Activated CD4-positive, alpha-beta memory T cell treated with anti-CD3 and anti-CD28 coated beads for 36 hours (primary cell): Measurements from ENCODE around the gene GPR4. TPM values are rescaled to one million over a fixed set of nuclear protein-coding genes. Genes with fewer than 3 reads are reported as not detected.
A peak's percentile ranks its signal among the peaks of the same experiment; 100 is the strongest.

Experiments
- CTCF ChIA-PET: fragments of 350-600 bp; sonication (Branson Sonifier 250); formaldehyde crosslinking; loops from one replicate; lab custom pipeline; 2021; ENCODE audit warnings: antibody characterized with exemption, inconsistent platforms; lab: Charles Lee
- POLR2A ChIA-PET: fragments of 350-600 bp; sonication (Branson Sonifier 250); formaldehyde crosslinking; loops from one replicate; lab custom pipeline; 2021; ENCODE audit warnings: antibody characterized with exemption; lab: Charles Lee
- DNase-seq: peaks from one replicate; pipeline ENCODE4 v3.0.0-alpha.2; 2020
- H3K27ac Mint-ChIP-seq: one replicate; pipeline ENCODE4 v1.8.0; 2021; ENCODE audit warnings: mixed read lengths
- H3K27me3 Mint-ChIP-seq: one replicate; pipeline ENCODE4 v1.8.0; 2021; ENCODE audit warnings: mixed read lengths
- H3K36me3 Mint-ChIP-seq: one replicate; pipeline ENCODE4 v1.8.0; 2021; ENCODE audit warnings: mixed read lengths
- H3K4me1 Mint-ChIP-seq: one replicate; pipeline ENCODE4 v1.8.0; 2021; ENCODE audit warnings: low read depth, mixed read lengths
- H3K4me3 Mint-ChIP-seq: one replicate; pipeline ENCODE4 v1.8.0; 2021; ENCODE audit warnings: mild to moderate bottlenecking, mixed read lengths
- H3K9me3 Mint-ChIP-seq: one replicate; pipeline ENCODE4 v1.8.0; 2021; ENCODE audit warnings: mixed read lengths
- intact Hi-C: fragments of 100-400 bp; cut with micrococcal nuclease; formaldehyde crosslinking; loops from one replicate; pipeline ENCODE4 v1.15.1; 2023
- total RNA-seq, 2 experiments: library from RNA; stranded (reverse); gene quantifications; one replicate each; pipeline ENCODE4 v1.2.3, GENCODE V29; 2021

Gene GPR4
- total RNA-seq, 2 experiments from 2014 or later = not detected

- peak overlapping the region; percentile 96 for H3K4me3 Mint-ChIP-seq
- DNase-seq = no peak
Measured at GRCh38 chr19:45585158-45585577, 16.8 kb downstream of the GPR4 start.

GRCh38 chr19:45584332-45585157 is 17.5 kb downstream of the GPR4 start, which contains the start of gene OPA3:
Gene OPA3 (minus strand): TSS chr19:45584802. CDS start chr19:45584764, 38 bp downstream.
- Mint-ChIP-seq H3K27me3 (peaks cover 1% of the 10 kb centered on the region), H3K9me3 (no peaks in the 10 kb centered on the region), H3K4me3 (peak within 1 kb of the TSS; percentile 96), H3K27ac (peak within 1 kb of the TSS; percentile 97), H3K4me1 (peaks cover 11% of the 10 kb centered on the region), H3K36me3 (peaks cover 12% of the 10 kb centered on the region)
- intact Hi-C loops = loop anchor here (1.0 to 10.0 kb wide), 7 partner anchors 30 to 280 kb away; partner anchors contain the start of genes ERCC1, FOXA3, QPCTL and SYMPK
- CTCF ChIA-PET = interaction anchor here (1.1 to 2.7 kb wide), 5 partner anchors 27 to 145 kb away, joined by 3 to 14 read pairs (median 5); partner anchors contain the start of gene QPCTL
- peak; percentile 100 for DNase-seq
- POLR2A ChIA-PET = interaction anchor here (0.6 to 1.6 kb wide), 4 partner anchors 30 to 116 kb away, joined by 3 to 4 read pairs (median 4); partner anchors contain the start of gene FOSB

More at GRCh38 chr19:45585158-45585577, 16.8 kb downstream of the GPR4 start:
- POLR2A ChIA-PET = no interaction called here
- H3K4me1 Mint-ChIP-seq = peaks cover 11% of the 10 kb centered on the region
- peaks cover 12% of the 10 kb centered on the region for H3K36me3 Mint-ChIP-seq
- H3K27me3 Mint-ChIP-seq = peaks cover 6% of the 10 kb centered on the region
- intact Hi-C loops = loop anchor here (10.0 kb wide), 2 partner anchors 160 to 280 kb away; partner anchors contain the start of genes ERCC1, FOXA3 and SYMPK
- CTCF ChIA-PET = interaction anchor here (1.1 to 2.7 kb wide), 3 partner anchors 27 to 108 kb away, joined by 3 to 14 read pairs (median 5); partner anchors contain the start of gene QPCTL
- peak overlapping the region; percentile 97 for H3K27ac Mint-ChIP-seq
- H3K9me3 Mint-ChIP-seq = no peaks in the 10 kb centered on the region

GRCh38 chr19:45581576-45581975 is 20.4 kb downstream of the GPR4 start:
- H3K27ac Mint-ChIP-seq = no peak overlapping the region
- intact Hi-C loops = loop anchor here (10.0 kb wide), 2 partner anchors 157 to 283 kb away; partner anchors contain the start of genes ERCC1, FOXA3 and SYMPK
- H3K4me3 Mint-ChIP-seq = no peak overlapping the region

GRCh38 chr19:45578861-45579260 is 23.2 kb downstream of the GPR4 start:
- ChIA-PET POLR2A (no interaction called here), CTCF (no interaction called here)
- intact Hi-C loops = no loop called here
- H3K27me3 Mint-ChIP-seq = no peaks in the 10 kb centered on the region
- peaks cover 8% of the 10 kb centered on the region for H3K36me3 Mint-ChIP-seq
- H3K4me1 Mint-ChIP-seq = peaks cover 16% of the 10 kb centered on the region
- DNase-seq = no peak
- H3K9me3 Mint-ChIP-seq = no peaks in the 10 kb centered on the region
- no peak overlapping the region for H3K4me3 Mint-ChIP-seq
- H3K27ac Mint-ChIP-seq = peak overlapping the region; percentile 11

More at GRCh38 chr19:45581576-45581975, 20.4 kb downstream of the GPR4 start:
- ChIA-PET POLR2A (no interaction called here), CTCF (no interaction called here)
- no peak for DNase-seq
- Mint-ChIP-seq H3K4me1 (peaks cover 21% of the 10 kb centered on the region), H3K36me3 (peaks cover 12% of the 10 kb centered on the region), H3K27me3 (no peaks in the 10 kb centered on the region), H3K9me3 (no peaks in the 10 kb centered on the region)

- no peak overlapping the region for H3K27ac Mint-ChIP-seq
Measured at GRCh38 chr19:45577111-45577905, 24.7 kb downstream of the GPR4 start.

GRCh38 chr19:45576682-45577081 is 25.3 kb downstream of the GPR4 start:
- Mint-ChIP-seq H3K36me3 (peaks cover 2% of the 10 kb centered on the region), H3K27me3 (no peaks in the 10 kb centered on the region), H3K9me3 (no peaks in the 10 kb centered on the region), H3K4me3 (no peak overlapping the region), H3K27ac (no peak overlapping the region), H3K4me1 (peaks cover 10% of the 10 kb centered on the region)
- intact Hi-C loops = no loop called here
- POLR2A ChIA-PET = no interaction called here
- CTCF ChIA-PET = interaction anchor here (1.3 kb wide), 1 partner anchor 18 kb away, joined by 6 read pairs; no protein-coding TSS in a partner anchor
- no peak for DNase-seq

More at GRCh38 chr19:45577111-45577905, 24.7 kb downstream of the GPR4 start:
- intact Hi-C loops = no loop called here
- DNase-seq = no peak
- H3K4me3 Mint-ChIP-seq = no peak overlapping the region
- peaks cover 3% of the 10 kb centered on the region for H3K36me3 Mint-ChIP-seq
- no peaks in the 10 kb centered on the region for H3K9me3 Mint-ChIP-seq
- POLR2A ChIA-PET = no interaction called here
- H3K4me1 Mint-ChIP-seq = peaks cover 10% of the 10 kb centered on the region
- CTCF ChIA-PET = interaction anchor here (1.3 kb wide), 1 partner anchor 19 kb away, joined by 6 read pairs; no protein-coding TSS in a partner anchor
- no peaks in the 10 kb centered on the region for H3K27me3 Mint-ChIP-seq

- intact Hi-C loops = no loop called here
- POLR2A ChIA-PET = no interaction called here
- no peak for DNase-seq
- H3K27ac Mint-ChIP-seq = no peak overlapping the region
- CTCF ChIA-PET = no interaction called here
- peaks cover 10% of the 10 kb centered on the region for H3K4me1 Mint-ChIP-seq
- H3K4me3 Mint-ChIP-seq = no peak overlapping the region
- no peaks in the 10 kb centered on the region for H3K9me3 Mint-ChIP-seq
- H3K27me3 Mint-ChIP-seq = no peaks in the 10 kb centered on the region
- no peaks in the 10 kb centered on the region for H3K36me3 Mint-ChIP-seq
Measured at GRCh38 chr19:45575216-45575615, 26.8 kb downstream of the GPR4 start.

- DNase-seq = no peak
- H3K4me3 Mint-ChIP-seq = no peak overlapping the region
- CTCF ChIA-PET = no interaction called here
- no peaks in the 10 kb centered on the region for H3K36me3 Mint-ChIP-seq
- no peaks in the 10 kb centered on the region for H3K9me3 Mint-ChIP-seq
- H3K4me1 Mint-ChIP-seq = peaks cover 16% of the 10 kb centered on the region
- intact Hi-C loops = no loop called here
- H3K27ac Mint-ChIP-seq = no peak overlapping the region
- no peaks in the 10 kb centered on the region for H3K27me3 Mint-ChIP-seq
- POLR2A ChIA-PET = no interaction called here
Measured at GRCh38 chr19:45574526-45574925, 27.5 kb downstream of the GPR4 start.

- Mint-ChIP-seq H3K9me3 (no peaks in the 10 kb centered on the region), H3K27me3 (no peaks in the 10 kb centered on the region), H3K27ac (no peak overlapping the region), H3K36me3 (no peaks in the 10 kb centered on the region), H3K4me3 (no peak overlapping the region), H3K4me1 (peaks cover 5% of the 10 kb centered on the region)
- ChIA-PET POLR2A (no interaction called here), CTCF (interaction anchor here (1.2 to 2.5 kb wide), 2 partner anchors 14 to 42 kb away, joined by 3 to 12 read pairs; no protein-coding TSS in a partner anchor)
- DNase-seq = no peak
- intact Hi-C loops = no loop called here
Measured at GRCh38 chr19:45571457-45572220, 30.4 kb downstream of the GPR4 start.

- Mint-ChIP-seq H3K27me3 (no peaks in the 10 kb centered on the region), H3K36me3 (no peaks in the 10 kb centered on the region), H3K4me3 (no peak overlapping the region), H3K27ac (no peak overlapping the region), H3K9me3 (no peaks in the 10 kb centered on the region), H3K4me1 (peaks cover 5% of the 10 kb centered on the region)
- DNase-seq = peak; percentile 79
- ChIA-PET POLR2A (no interaction called here), CTCF (interaction anchor here (0.6 to 0.9 kb wide), 3 partner anchors 22 to 470 kb away, joined by 3 to 4 read pairs (median 3); no protein-coding TSS in a partner anchor)
- intact Hi-C loops = no loop called here
Measured at GRCh38 chr19:45569619-45570421, 32.2 kb downstream of the GPR4 start.
